Neural cell (in vitro differentiated cells): Measurements from ENCODE around the gene MAP2K6. TPM values are rescaled to one million over a fixed set of nuclear protein-coding genes. Genes with fewer than 3 reads are reported as not detected.

Source experiments
- H2AFZ ChIP-seq: fragments of 200-600, 300-800 bp; sonication (generic), shearing (Covaris generic); 2 replicates; pipeline ENCODE4 v1.6.0; 2014; ENCODE audit warnings: low read depth, mild to moderate bottlenecking, antibody characterized with exemption, low read length, moderate library complexity
- H3F3A ChIP-seq: fragments of 200-600 bp; shearing (Covaris generic); 2 replicates; pipeline ENCODE4 v1.6.1; 2016; ENCODE audit warnings: mild to moderate bottlenecking, moderate library complexity, mixed read lengths, antibody characterized with exemption, low read length; ENCODE audit not compliant: insufficient read depth, poor library complexity, severe bottlenecking
- H3K27ac ChIP-seq: fragments of 200-600, 300-800 bp; sonication (generic), shearing (Covaris generic); 2 replicates; pipeline ENCODE4 v1.5.1; 2014; ENCODE audit warnings: mild to moderate bottlenecking, low read length, moderate library complexity
- H3K27me3 ChIP-seq: fragments of 300-800, 200-600 bp; sonication (generic), shearing (Covaris generic); 2 replicates; pipeline ENCODE4 v1.6.0; 2014; ENCODE audit warnings: mild to moderate bottlenecking, low read depth, low read length, moderate library complexity; ENCODE audit not compliant: insufficient read depth
- H3K36me3 ChIP-seq: fragments of 300-800, 200-600 bp; sonication (generic), shearing (Covaris generic); 2 replicates; pipeline ENCODE4 v1.5.1; 2014; ENCODE audit warnings: mild to moderate bottlenecking, antibody characterized with exemption, low read length, moderate library complexity; ENCODE audit not compliant: insufficient read depth
- H3K4me2 ChIP-seq: fragments of 300-800, 200-600 bp; sonication (generic), shearing (Covaris generic); 2 replicates; pipeline ENCODE4 v1.6.0; 2014; ENCODE audit warnings: mild to moderate bottlenecking, low read length
- H3K4me3 ChIP-seq: fragments of 300-800, 200-600 bp; sonication (generic), shearing (Covaris generic); 2 replicates; pipeline ENCODE4 v1.5.1; 2014; ENCODE audit warnings: mild to moderate bottlenecking, low read length, moderate library complexity
- H3K79me2 ChIP-seq: fragments of 200-600 bp; shearing (Covaris generic); replicated peaks from 2 replicates; pipeline ENCODE4 v1.6.0; 2014; ENCODE audit warnings: mild to moderate bottlenecking, low read length, moderate library complexity; ENCODE audit not compliant: insufficient read depth
- H3K9ac ChIP-seq: fragments of 300-800, 200-600 bp; sonication (generic), shearing (Covaris generic); 2 replicates; pipeline ENCODE4 v1.6.1; 2016; ENCODE audit warnings: mild to moderate bottlenecking, low read length, mixed read lengths
- H3K9me2 ChIP-seq: fragments of 200-600 bp; shearing (Covaris generic); 2 replicates; pipeline ENCODE4 v1.6.1; 2016; ENCODE audit warnings: mild to moderate bottlenecking, low read length, mixed read lengths; ENCODE audit not compliant: insufficient read depth
- H3K9me3 ChIP-seq: fragments of 200-600, 300-800 bp; sonication (generic), shearing (Covaris generic); 2 replicates; pipeline ENCODE4 v1.6.1; 2016; ENCODE audit warnings: mild to moderate bottlenecking, mixed run types, low read length, moderate library complexity, mixed read lengths
- H4K20me1 ChIP-seq: fragments of 200-600 bp; shearing (Covaris generic); 2 replicates; pipeline ENCODE4 v1.6.1; 2016; ENCODE audit warnings: mild to moderate bottlenecking, mixed run types; ENCODE audit not compliant: insufficient read depth
- CTCF ChIP-seq: fragments of 450-650 bp; IDR thresholded peaks from 2 replicates; pipeline ENCODE4 v1.5.1; 2014; ENCODE audit warnings: antibody characterized with exemption, mild to moderate bottlenecking, moderate library complexity; ENCODE audit not compliant: poor library complexity, severe bottlenecking
- EP300 ChIP-seq: fragments of 450-650 bp; conservative IDR thresholded peaks from 2 replicates; pipeline ENCODE4 v1.6.1; 2014; ENCODE audit warnings: antibody characterized with exemption, mild to moderate bottlenecking, moderate library complexity; ENCODE audit not compliant: poor library complexity, severe bottlenecking
- EZH2 ChIP-seq: fragments of 200-600, 300-800 bp; shearing (Covaris generic), sonication (generic); IDR thresholded peaks from 2 replicates; pipeline ENCODE4 v1.6.1; 2014; ENCODE audit warnings: antibody characterized with exemption, low read length, borderline replicate concordance, mild to moderate bottlenecking; ENCODE audit not compliant: insufficient read depth, poor library complexity, severe bottlenecking
- MXI1 ChIP-seq: fragments of 450-650 bp; conservative IDR thresholded peaks from 2 replicates; pipeline ENCODE4 v1.6.1; 2014; ENCODE audit warnings: antibody characterized with exemption, mild to moderate bottlenecking; ENCODE audit not compliant: poor library complexity, severe bottlenecking
- POLR2AphosphoS5 ChIP-seq: IDR thresholded peaks from 2 replicates; pipeline ENCODE4 v1.6.1; 2012
- RAD21 ChIP-seq: fragments of 450-650 bp; conservative IDR thresholded peaks from 2 replicates; pipeline ENCODE4 v1.6.1; 2014; ENCODE audit warnings: antibody characterized with exemption, mild to moderate bottlenecking, moderate library complexity
- REST ChIP-seq: IDR thresholded peaks from 2 replicates; pipeline ENCODE4 v1.6.1; 2012; ENCODE audit warnings: borderline replicate concordance
- SMC3 ChIP-seq: fragments of 450-650 bp; conservative IDR thresholded peaks from 2 replicates; pipeline ENCODE4 v1.6.1; 2014; ENCODE audit warnings: antibody characterized with exemption, mild to moderate bottlenecking, moderate library complexity; ENCODE audit not compliant: poor library complexity
- TAF1 ChIP-seq: IDR thresholded peaks from 2 replicates; pipeline ENCODE4 v1.6.1; 2012; ENCODE audit warnings: low read depth
- polyA plus RNA-seq: library from polyadenylated mRNA; depleted of rRNA; stranded (reverse); fragments of >200 nt; gene quantifications from 2 replicates; pipeline ENCODE4 v1.2.3, GENCODE V29; 2014

MAP2K6 gene
- polyA plus RNA-seq, 1 donor from 2014 or later, result 10.5 TPM

- no peaks in the 10 kb centered on the region for H3F3A ChIP-seq
- no peak overlapping the region for H3K4me3 ChIP-seq
- H3K27me3 ChIP-seq, result no peaks in the 10 kb centered on the region
- H4K20me1 ChIP-seq, result no peaks in the 10 kb centered on the region
- H3K9me2 ChIP-seq, result no peaks in the 10 kb centered on the region
- H2AFZ ChIP-seq, result no peak overlapping the region
- no peaks in the 10 kb centered on the region for H3K9me3 ChIP-seq
- H3K9ac ChIP-seq, result no peak overlapping the region
- no peak for TF ChIP-seq EP300
- no peak for TF ChIP-seq MXI1
- TF ChIP-seq SMC3, result no peak
- TF ChIP-seq TAF1, result no peak
- no peak for TF ChIP-seq POLR2AphosphoS5
- no peak for TF ChIP-seq REST
- no peak for TF ChIP-seq RAD21
- no peak for TF ChIP-seq CTCF
- no peak for TF ChIP-seq EZH2
- no peak overlapping the region for H3K4me2 ChIP-seq
- H3K36me3 ChIP-seq, result no peaks in the 10 kb centered on the region
- H3K27ac ChIP-seq, result no peak overlapping the region
- no peaks in the 10 kb centered on the region for H3K79me2 ChIP-seq
These were observed 82.7 kb downstream of the MAP2K6 start for GRCh38 chr17:69497161-69497560.

- no peak overlapping the region for H3K4me3 ChIP-seq
- no peaks in the 10 kb centered on the region for H3K27me3 ChIP-seq
- no peak overlapping the region for H2AFZ ChIP-seq
- no peaks in the 10 kb centered on the region for H3K36me3 ChIP-seq
- no peaks in the 10 kb centered on the region for H3F3A ChIP-seq
- no peaks in the 10 kb centered on the region for H3K9me3 ChIP-seq
- no peak overlapping the region for H3K4me2 ChIP-seq
- no peaks in the 10 kb centered on the region for H3K79me2 ChIP-seq
- no peaks in the 10 kb centered on the region for H4K20me1 ChIP-seq
- H3K9me2 ChIP-seq, result no peaks in the 10 kb centered on the region
- H3K9ac ChIP-seq, result no peak overlapping the region
- no peak overlapping the region for H3K27ac ChIP-seq
- no peak for TF ChIP-seq RAD21
These were observed 84.8 kb downstream of the MAP2K6 start for GRCh38 chr17:69499318-69499717.

- no peaks in the 10 kb centered on the region for H3K36me3 ChIP-seq
- no peaks in the 10 kb centered on the region for H3K79me2 ChIP-seq
- no peak overlapping the region for H3K9ac ChIP-seq
- H4K20me1 ChIP-seq, result no peaks in the 10 kb centered on the region
- H3F3A ChIP-seq, result no peaks in the 10 kb centered on the region
- TF ChIP-seq EZH2 (no peak), SMC3 (no peak), REST (no peak), EP300 (no peak), TAF1 (no peak), RAD21 (no peak), CTCF (no peak), POLR2AphosphoS5 (no peak)
- no peaks in the 10 kb centered on the region for H3K9me2 ChIP-seq
- no peaks in the 10 kb centered on the region for H3K9me3 ChIP-seq
- no peak overlapping the region for H3K4me3 ChIP-seq
- H3K27me3 ChIP-seq, result no peaks in the 10 kb centered on the region
- no peak overlapping the region for H2AFZ ChIP-seq
- H3K27ac ChIP-seq, result peak overlapping the region; percentile 26
- no peak overlapping the region for H3K4me2 ChIP-seq
These were observed 86.5 kb downstream of the MAP2K6 start for GRCh38 chr17:69500911-69501429.
